Right renal pelvis (tissue), 4 donors: ENCODE data around the gene RBM5. TPM values are rescaled to one million over a fixed set of nuclear protein-coding genes. Genes with fewer than 3 reads are reported as not detected.

Experiments used
- DNase-seq, 4 donors: peaks; one replicate each; pipeline ENCODE4 v3.0.0-alpha.2; 2013; ENCODE audit warnings: low read depth in 4 of 4, low spot score in 3 of 4, missing footprints in 1 of 4
- polyA plus RNA-seq, 4 donors: library from polyadenylated mRNA; unstranded; fragments of 120-200 nt; gene quantifications; one replicate each; pipeline ENCODE4 v1.2.1, GENCODE V29; 2013; ENCODE audit not compliant: insufficient read length in 4 of 4

RBM5 gene
- polyA plus RNA-seq, 4 donors, result 231 to 273 (median 235) TPM

- peak; percentile 63 to 73 (median 68) for DNase-seq
Observed at GRCh38 chr3:50121072-50122032, 32.6 kb downstream of the RBM5 start.

GRCh38 chr3:50122071-50122470 is 33.4 kb downstream of the RBM5 start:
- DNase-seq, result no peak

GRCh38 chr3:50122661-50123391 is 34.1 kb downstream of the RBM5 start:
- DNase-seq, result no peak

GRCh38 chr3:50123394-50124051 is 34.8 kb downstream of the RBM5 start:
- DNase-seq, result no peak

GRCh38 chr3:50124052-50124799 is 35.5 kb downstream of the RBM5 start:
- DNase-seq, result no peak

- no peak for DNase-seq
Observed at GRCh38 chr3:50124800-50125178, 36.1 kb downstream of the RBM5 start.

GRCh38 chr3:50125541-50126286 is 37.0 kb downstream of the RBM5 start:
- DNase-seq, result no peak

- DNase-seq, result peak in 2 of 4 donors; percentile 69 to 77
Observed at GRCh38 chr3:50126287-50127211, 37.8 kb downstream of the RBM5 start.

- no peak for DNase-seq
Observed at GRCh38 chr3:50127251-50127691, 38.6 kb downstream of the RBM5 start.

GRCh38 chr3:50128001-50128400 is 39.3 kb downstream of the RBM5 start:
- DNase-seq, result no peak

GRCh38 chr3:50130436-50130835 is 41.7 kb downstream of the RBM5 start:
- no peak for DNase-seq

- no peak for DNase-seq
Observed at GRCh38 chr3:50132421-50133282, 43.9 kb downstream of the RBM5 start.

GRCh38 chr3:50133283-50133615 is 44.5 kb downstream of the RBM5 start:
- DNase-seq, result no peak

GRCh38 chr3:50134367-50134766 is 45.6 kb downstream of the RBM5 start:
- no peak for DNase-seq

- no peak for DNase-seq
Observed at GRCh38 chr3:50135964-50136363, 47.2 kb downstream of the RBM5 start.

- DNase-seq, result no peak
Observed at GRCh38 chr3:50136714-50137405, 48.1 kb downstream of the RBM5 start.

- no peak for DNase-seq
Observed at GRCh38 chr3:50137531-50137930, 48.8 kb downstream of the RBM5 start.
